ENCODE results near the gene CLBA1. TPM values are rescaled to one million over a fixed set of nuclear protein-coding genes. Genes with fewer than 3 reads are reported as not detected.

The CLBA1 gene
- total and polyA plus RNA-seq, 2 experiments from 2014 or later, result 1.6 to 1.8 TPM

GRCh38 chr14:105041841-105042765 is 56.5 kb downstream of the CLBA1 start:
- TF ChIP-seq STAT1 (IDR thresholded peaks at IDR 0.05; ENCODE audit: unreplicated experiment) (no peak), ZNF462 (CRISPR knock-in tag; IDR thresholded peaks at IDR 0.05) (no peak)
- Histone ChIP-seq H3K36me3 (ENCODE audit: insufficient read depth) (no peaks in the 10 kb centered on the region), H3K4me1 (ENCODE audit: insufficient read depth) (no peaks in the 10 kb centered on the region), H4K20me1 (replicated peaks; ENCODE audit: insufficient read depth) (no peaks in the 10 kb centered on the region), H3K4me3 (no peak overlapping the region), H3K27ac (ENCODE audit: low read depth) (no peak overlapping the region), H3K9me2 (ENCODE audit: insufficient read depth) (no peaks in the 10 kb centered on the region), H3K79me2 (replicated peaks; ENCODE audit: insufficient read depth) (no peaks in the 10 kb centered on the region), H2AFZ (0 out of 2 replicates have a peak overlapping the region, but pooled peaks have one; percentile 56), H3K27me3 (ENCODE audit: insufficient read depth) (no peaks in the 10 kb centered on the region), H3K4me2 (no peak overlapping the region), H3F3A (replicated peaks; ENCODE audit: low read depth) (no peaks in the 10 kb centered on the region)
- no peak for ATAC-seq
- no peak for DNase-seq (ENCODE audit: low spot score)
- no peak overlapping the region for H3K4me3 Mint-ChIP-seq
- H3K27ac Mint-ChIP-seq, result no peak overlapping the region
- no peaks in the 10 kb centered on the region for H3K36me3 Mint-ChIP-seq (ENCODE audit: low read depth)
- peaks cover 12% of the 10 kb centered on the region for H3K27me3 Mint-ChIP-seq (ENCODE audit: insufficient read depth, low read depth, poor library complexity)
- H3K4me1 Mint-ChIP-seq, result peaks cover 6% of the 10 kb centered on the region
- H3K9me3 Mint-ChIP-seq, result no peaks in the 10 kb centered on the region

DNA sequence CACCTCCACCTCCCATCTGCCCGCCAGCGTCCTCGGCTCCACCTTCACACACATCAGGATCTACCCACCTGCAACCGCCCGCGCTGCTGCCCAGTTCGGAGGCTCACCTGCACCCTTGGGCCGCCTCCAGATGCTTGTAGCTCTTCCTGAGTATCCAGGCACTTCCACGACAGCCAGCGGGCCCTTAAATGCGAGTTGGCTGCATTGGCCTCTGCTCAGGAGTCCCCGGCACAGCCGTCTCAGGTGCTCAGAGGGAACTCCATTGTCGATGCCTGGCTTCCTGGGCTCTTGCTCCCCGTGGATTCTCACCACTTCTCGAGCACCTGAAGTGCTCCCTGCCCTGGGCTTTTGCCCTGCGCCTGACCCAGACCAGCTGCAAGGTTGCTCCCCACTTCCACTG is 57.2 kb downstream of the CLBA1 start:
- no peaks in the 10 kb centered on the region for H3K79me2 ChIP-seq (replicated peaks; ENCODE audit: insufficient read depth)
- no peaks in the 10 kb centered on the region for H3K9me2 ChIP-seq (ENCODE audit: insufficient read depth)
- Mint-ChIP-seq H3K4me1 (peaks cover 6% of the 10 kb centered on the region), H3K27me3 (ENCODE audit: insufficient read depth, low read depth, poor library complexity) (peaks cover 12% of the 10 kb centered on the region), H3K9me3 (no peaks in the 10 kb centered on the region), H3K4me3 (no peak overlapping the region), H3K27ac (no peak overlapping the region), H3K36me3 (ENCODE audit: low read depth) (no peaks in the 10 kb centered on the region)
- H3K4me2 ChIP-seq, result no peak overlapping the region
- 0 out of 2 replicates have a peak overlapping the region, but pooled peaks have one; percentile 66 for H2AFZ ChIP-seq
- ATAC-seq (no peak), DNase-seq (ENCODE audit: low spot score) (no peak)
- no peaks in the 10 kb centered on the region for H3K36me3 ChIP-seq (ENCODE audit: insufficient read depth)
- H3K27ac ChIP-seq (ENCODE audit: low read depth), result no peak overlapping the region
- H3F3A ChIP-seq (replicated peaks; ENCODE audit: low read depth), result no peaks in the 10 kb centered on the region
- no peaks in the 10 kb centered on the region for H3K4me1 ChIP-seq (ENCODE audit: insufficient read depth)
- no peaks in the 10 kb centered on the region for H3K27me3 ChIP-seq (ENCODE audit: insufficient read depth)
- no peaks in the 10 kb centered on the region for H4K20me1 ChIP-seq (replicated peaks; ENCODE audit: insufficient read depth)
- H3K4me3 ChIP-seq, result no peak overlapping the region
- no peak for TF ChIP-seq REST (IDR thresholded peaks at IDR 0.05; ENCODE audit: unreplicated experiment)
- no peak for TF ChIP-seq CTCF (conservative IDR thresholded peaks at IDR 0.05; ENCODE audit: low read depth in 2 of 2)
- no peak for TF ChIP-seq NANOG (IDR thresholded peaks at IDR 0.05; ENCODE audit: borderline replicate concordance)

All from GM23338 (cell line).